ENCODE data around the gene JUNB. TPM values are rescaled to one million over a fixed set of nuclear protein-coding genes. Genes with fewer than 3 reads are reported as not detected.

Gene JUNB
- total and polyA plus RNA-seq, 10 of the 15 experiments (the other 5 are each of a cell fraction or from before 2014, with no cell fraction given), result 0.55 to 144 (median 68.3) TPM

GRCh38 chr19:12778017-12778904, 13.0 kb upstream of the JUNB start (continued):
- TF ChIP-seq JUNB (IDR thresholded peaks at IDR 0.05) (no peak), KAT2A (conservative IDR thresholded peaks at IDR 0.05; ENCODE audit: control insufficient read depth, low read depth, low read length) (no peak), PKNOX1 (IDR thresholded peaks at IDR 0.05) (peak; percentile 75), MEF2A (IDR thresholded peaks at IDR 0.05; ENCODE audit: insufficient read depth, low read depth, low read length) (no peak), SMC3 (IDR thresholded peaks at IDR 0.05; ENCODE audit: borderline replicate concordance, low read length) (no peak), BCL3 (IDR thresholded peaks at IDR 0.05; ENCODE audit: borderline replicate concordance, insufficient read depth, low read depth, low read length, poor library complexity, severe bottlenecking) (no peak), IRF5 (IDR thresholded peaks at IDR 0.05; ENCODE audit: borderline replicate concordance) (no peak), SIN3A (IDR thresholded peaks at IDR 0.05; ENCODE audit: low read depth, low read length) (no peak), TCF7 (IDR thresholded peaks at IDR 0.05; ENCODE audit: borderline replicate concordance) (no peak), PAX8 (IDR thresholded peaks at IDR 0.05) (0 out of 2 replicates have a peak, but pooled peaks have one; percentile 21), NR2C2 (IDR thresholded peaks at IDR 0.05; ENCODE audit: borderline replicate concordance, control insufficient read depth, insufficient read length, low read depth) (no peak), BRCA1 (IDR thresholded peaks at IDR 0.05; ENCODE audit: low read depth, low read length) (no peak), SREBF2 (IDR thresholded peaks at IDR 0.05; ENCODE audit: low read length) (no peak), PAX5 (IDR thresholded peaks at IDR 0.05; ENCODE audit: borderline replicate concordance, low read depth, low read length) (peak; percentile 23; the same call in 1 of the 2 replicates), USF2 (IDR thresholded peaks at IDR 0.05; ENCODE audit: borderline replicate concordance, low read depth, low read length) (no peak), BCLAF1 (IDR thresholded peaks at IDR 0.05) (no peak)

Data from GM12878 (cell line).